HG03439 (cell line): ENCODE results near the gene MKKS.

Source experiments
- ATAC-seq: cut with Tn5 transposase; IDR thresholded peaks from one replicate; pipeline ENCODE4 v1.9.1; 2021; ENCODE audit warnings: mild to moderate bottlenecking, moderate library complexity; ENCODE audit not compliant: unreplicated experiment

Gene MKKS

GRCh38 chr20:10370091-10370887 lies 63.7 kb downstream of the MKKS start:
- ATAC-seq, result no peak

- no peak for ATAC-seq
These were observed 64.3 kb downstream of the MKKS start for GRCh38 chr20:10369723-10370090.

GRCh38 chr20:10368702-10369041 lies 65.3 kb downstream of the MKKS start:
- ATAC-seq, result no peak

GRCh38 chr20:10367943-10368701 lies 65.9 kb downstream of the MKKS start:
- ATAC-seq, result no peak

GRCh38 chr20:10367693-10367942 lies 66.4 kb downstream of the MKKS start:
- ATAC-seq, result no peak

- no peak for ATAC-seq
These were observed 66.9 kb downstream of the MKKS start for GRCh38 chr20:10366898-10367692.

- no peak for ATAC-seq
These were observed 71.3 kb downstream of the MKKS start for GRCh38 chr20:10362674-10363073.

GRCh38 chr20:10360878-10361277 lies 73.1 kb downstream of the MKKS start:
- no peak for ATAC-seq

- no peak for ATAC-seq
These were observed 74.4 kb downstream of the MKKS start for GRCh38 chr20:10359621-10360040.

- no peak for ATAC-seq
These were observed 76.0 kb downstream of the MKKS start for GRCh38 chr20:10357974-10358373.

GRCh38 chr20:10357061-10357708 lies 76.8 kb downstream of the MKKS start:
- no peak for ATAC-seq

GRCh38 chr20:10356628-10357027 lies 77.4 kb downstream of the MKKS start:
- no peak for ATAC-seq

- ATAC-seq, result no peak
These were observed 80.8 kb downstream of the MKKS start for GRCh38 chr20:10352934-10353824.
